ENCODE results near the gene COL9A2.

COL9A2 gene

DNA sequence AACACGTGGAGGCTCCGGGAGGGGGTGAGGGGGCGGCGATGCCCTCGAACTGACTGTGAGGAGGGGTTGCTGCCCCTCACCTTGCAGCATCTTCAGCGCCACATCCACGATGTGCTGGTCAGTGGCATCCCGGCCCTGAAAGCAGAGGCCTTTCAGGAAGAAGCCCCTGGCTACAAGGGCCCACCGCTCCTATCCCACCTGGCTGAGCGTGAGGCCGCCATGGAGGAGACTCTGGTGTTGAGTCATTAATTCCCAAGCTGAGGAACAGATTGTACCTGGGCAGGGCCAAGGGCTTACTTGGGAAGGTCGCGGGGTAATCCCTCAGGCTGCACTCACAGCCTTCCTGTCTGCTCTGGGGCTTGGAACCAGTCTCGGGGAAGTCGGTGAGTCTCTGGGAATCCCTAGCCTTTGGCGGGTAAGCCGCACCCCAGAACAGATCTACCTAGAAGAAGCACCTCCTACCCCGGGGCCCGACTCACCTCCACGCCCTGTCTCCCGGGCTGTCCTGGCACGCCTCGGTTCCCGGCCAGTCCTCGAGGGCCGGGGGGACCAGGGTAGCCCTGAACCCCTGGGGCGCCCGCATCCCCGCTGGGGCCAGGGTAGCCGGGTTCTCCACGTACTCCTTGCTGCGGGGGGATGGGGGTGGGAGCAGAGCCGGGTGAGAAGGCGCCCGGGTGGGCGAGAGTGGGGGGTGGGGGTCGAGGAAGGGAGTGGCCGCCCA, 13.9 kb downstream of the COL9A2 start:
- no peak for DNase-seq (ENCODE audit: low read depth in 2 of 2)

DNA sequence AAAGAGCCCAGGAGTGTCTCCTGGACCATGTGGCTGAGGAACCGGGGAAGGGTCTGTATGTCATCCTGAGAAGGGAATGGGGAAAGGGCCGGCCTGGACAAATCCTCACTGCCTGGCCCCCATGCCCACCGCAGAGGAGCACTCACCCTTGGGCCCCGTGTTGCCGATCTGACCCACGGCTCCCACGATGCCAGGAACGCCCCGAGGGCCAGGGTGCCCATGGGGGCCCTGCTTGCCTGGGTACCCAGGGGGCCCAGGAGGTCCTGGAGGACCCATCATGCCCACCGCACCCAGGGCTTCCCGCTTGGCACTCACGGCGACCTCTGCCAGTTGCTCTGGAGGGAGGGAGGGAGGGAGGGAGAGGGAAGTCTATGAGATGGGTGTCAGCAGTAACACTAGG, 14.6 kb downstream of the COL9A2 start:
- no peak for DNase-seq (ENCODE audit: low read depth in 2 of 2)

DNA sequence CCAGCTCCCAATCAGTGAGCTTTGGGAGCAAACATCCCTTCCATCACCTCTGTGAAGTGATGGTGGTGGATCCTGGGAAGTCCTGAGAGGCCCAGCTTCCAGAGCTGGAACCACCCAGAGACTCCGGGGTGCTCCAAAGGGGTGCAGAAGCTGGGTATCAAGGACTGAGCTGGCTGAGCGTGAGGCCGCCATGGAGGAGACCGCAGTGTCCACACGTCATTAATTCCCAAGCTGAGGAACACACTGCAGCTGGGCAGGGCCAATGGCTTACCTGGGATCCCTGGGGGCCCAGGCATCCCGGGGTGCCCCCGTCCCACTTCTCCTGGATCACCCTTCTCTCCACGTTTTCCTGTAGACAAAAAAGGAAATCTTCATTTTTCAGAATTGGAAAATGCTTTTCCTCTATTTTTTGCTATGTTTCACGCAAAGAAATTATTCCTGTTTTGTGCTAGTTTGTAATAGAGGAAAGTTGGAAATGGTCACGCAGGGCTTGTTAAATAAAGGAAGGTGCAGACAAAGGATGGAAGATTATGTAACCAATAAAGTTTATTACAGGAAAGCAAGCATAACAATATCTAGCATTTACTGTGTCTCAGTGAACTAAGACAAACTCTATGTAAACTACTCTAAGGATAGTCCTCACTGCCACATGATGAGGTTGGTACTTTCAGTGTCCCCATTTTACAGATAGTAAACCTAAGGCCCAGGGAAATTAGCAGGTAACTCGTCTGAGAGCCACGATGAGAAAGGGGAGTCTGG, 15.4 kb downstream of the COL9A2 start:
- DNase-seq (ENCODE audit: low read depth in 2 of 2): no peak

DNA sequence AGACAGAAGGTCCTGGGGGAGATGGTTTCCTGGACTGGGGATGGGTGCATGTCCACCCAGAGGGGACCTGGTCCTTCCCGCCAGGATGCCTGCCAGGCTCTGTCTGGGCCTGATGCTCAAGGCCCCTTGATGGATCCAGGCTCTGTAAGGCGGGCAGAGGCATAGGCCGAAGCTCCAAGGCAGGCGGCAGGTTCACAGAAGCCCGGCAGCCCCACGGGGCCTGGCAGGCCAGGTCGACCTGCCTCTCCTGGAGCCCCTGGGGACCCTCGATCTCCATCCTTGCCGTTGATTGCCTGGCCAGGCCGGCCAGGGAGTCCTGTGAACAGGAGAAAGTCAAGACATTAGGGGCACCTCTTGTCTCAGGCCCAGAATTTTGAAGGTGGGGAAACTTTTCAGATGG, 16.0 kb downstream of the COL9A2 start:
- no peak for DNase-seq (ENCODE audit: low read depth in 2 of 2)

DNA sequence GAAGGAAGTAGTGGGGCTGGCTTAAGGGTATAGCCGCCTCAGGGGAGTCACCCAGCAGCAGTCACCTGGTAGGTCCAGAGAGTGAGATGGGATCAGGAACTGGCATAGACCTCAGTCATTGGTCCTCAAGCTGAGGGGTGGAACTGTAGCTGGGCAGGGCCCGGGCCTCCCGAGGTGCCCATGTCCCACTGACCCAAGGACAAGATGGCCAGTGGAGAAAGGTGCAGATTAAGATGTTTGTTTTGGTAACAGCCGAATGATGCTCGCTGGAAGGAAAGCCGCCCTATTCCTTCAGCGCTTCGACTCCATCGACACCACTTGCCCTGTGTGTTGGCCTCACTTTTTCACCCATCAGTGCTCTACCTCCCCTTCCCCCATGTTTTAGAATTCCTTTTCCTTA, 16.4 kb downstream of the COL9A2 start:
- no peak for DNase-seq (ENCODE audit: low read depth in 2 of 2)

DNA sequence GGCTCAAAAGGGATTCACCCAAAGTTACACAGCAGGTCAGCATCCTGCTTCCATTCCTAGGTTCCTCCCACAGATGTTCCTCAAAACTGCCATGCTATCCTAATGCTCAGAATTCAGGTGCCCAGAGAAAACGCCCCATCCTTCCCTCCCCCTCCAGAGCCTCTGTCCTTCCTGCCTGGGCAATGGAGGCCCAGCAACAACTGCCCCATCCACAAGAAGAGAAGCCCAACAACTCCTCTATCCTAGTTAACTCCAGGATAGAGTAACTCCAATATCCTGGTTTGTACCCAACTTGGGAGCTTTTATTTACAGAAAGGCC, 16.9 kb downstream of the COL9A2 start:
- no peak for DNase-seq (ENCODE audit: low read depth in 2 of 2)

DNA sequence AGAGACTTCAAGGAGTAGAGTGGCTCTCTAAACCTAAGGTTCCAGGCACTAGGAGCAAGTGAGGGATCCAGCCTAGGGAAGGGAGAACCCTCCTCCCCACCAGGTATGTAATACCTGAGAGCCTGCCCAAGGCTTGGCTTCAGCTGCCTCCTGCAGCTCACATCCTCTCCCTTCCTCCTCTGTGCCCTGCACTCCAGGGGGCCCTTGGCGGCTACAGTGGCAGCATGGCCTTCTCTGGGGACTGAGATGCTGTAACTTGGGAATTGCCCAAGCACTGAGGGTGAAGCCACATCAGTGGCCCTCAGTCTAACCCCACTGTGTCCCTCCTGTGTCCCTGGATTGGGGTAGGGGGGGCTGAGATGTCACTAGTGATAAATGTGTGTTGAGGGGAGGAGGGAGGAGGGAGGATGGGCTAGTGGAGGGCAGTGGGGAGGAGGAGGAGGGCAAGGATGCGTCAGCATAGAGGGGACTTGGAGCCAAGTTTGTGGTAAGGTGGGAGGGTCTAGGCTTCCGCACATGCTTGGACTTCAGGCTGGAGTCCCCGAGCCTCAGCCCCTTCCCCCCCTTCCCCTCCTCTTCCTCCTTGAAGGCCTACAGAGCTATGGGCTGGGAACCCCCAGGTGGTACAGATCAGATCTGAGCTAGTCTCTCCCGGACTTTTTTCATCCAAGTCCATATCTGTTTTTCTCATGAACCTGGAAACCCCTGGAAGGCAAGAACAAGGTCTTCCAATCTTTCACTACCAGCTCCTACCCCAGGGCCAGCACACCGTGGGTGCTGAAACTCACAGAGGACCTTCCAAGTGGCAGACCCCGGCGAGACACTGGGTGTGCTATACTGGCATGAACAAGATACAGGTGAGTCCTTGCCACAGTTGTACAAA, 17.5 kb downstream of the COL9A2 start:
- DNase-seq (ENCODE audit: low read depth in 2 of 2): peak in 1 of 2 experiments; percentile 4

DNA sequence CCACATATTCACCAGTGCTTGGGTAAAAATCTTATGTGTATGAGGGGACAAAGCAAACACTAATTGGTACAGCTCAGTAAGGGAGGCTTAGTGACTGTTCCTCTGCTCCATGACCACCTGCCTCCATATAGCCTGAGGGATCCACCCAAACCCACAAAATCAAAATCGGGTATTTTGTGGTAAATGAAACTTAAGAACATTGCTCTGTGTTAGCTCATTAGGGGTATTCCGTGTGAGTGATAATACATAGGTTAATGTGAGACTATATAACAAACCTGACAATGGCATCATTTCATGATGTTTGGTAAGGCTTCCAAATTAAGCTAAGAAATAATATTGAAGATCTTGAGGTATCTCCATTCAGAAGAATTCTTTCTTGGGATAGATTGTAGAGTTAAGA, 25.8 kb downstream of the COL9A2 start:
- DNase-seq (ENCODE audit: low read depth in 2 of 2): no peak

DNA sequence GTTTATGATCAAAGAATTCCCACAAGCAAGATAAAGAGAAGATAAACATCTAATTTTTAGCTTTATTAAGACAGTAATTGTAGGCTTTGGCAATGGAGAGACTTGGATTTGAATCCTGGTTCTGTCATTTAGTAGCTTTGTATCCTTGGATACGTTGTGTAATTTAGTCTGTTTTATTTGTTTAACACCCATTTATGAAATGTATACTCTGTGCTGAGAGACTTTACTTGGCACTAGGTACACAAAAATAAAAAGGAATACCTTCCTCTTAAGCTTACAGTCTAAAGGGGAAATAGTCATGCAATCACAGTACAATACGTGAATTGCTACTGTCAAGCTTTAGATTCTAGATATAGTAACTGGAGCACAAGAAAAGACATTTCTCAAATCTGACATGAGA, 35.2 kb downstream of the COL9A2 start:
- DNase-seq (ENCODE audit: low read depth in 2 of 2): no peak

DNA sequence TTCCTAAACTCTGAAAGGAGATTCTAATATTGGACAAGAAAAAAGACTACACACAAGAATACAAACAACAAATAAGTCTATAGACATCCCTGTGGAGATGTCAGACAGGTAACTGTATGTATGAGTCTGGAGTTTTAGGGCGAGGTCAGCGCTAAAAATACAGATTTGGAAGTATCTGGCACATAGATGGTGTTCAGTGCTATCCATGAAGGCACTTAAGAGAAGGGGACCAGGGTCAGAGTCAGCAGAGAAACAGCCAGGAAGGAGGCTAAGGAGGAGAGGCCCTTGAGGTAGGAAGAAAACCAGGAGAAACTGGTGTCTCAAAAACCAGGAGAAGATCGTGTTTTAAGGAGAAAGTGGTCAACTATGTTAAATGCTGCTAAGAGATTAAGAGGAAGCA, 41.0 kb downstream of the COL9A2 start:
- no peak for DNase-seq (ENCODE audit: low read depth in 2 of 2)

DNA sequence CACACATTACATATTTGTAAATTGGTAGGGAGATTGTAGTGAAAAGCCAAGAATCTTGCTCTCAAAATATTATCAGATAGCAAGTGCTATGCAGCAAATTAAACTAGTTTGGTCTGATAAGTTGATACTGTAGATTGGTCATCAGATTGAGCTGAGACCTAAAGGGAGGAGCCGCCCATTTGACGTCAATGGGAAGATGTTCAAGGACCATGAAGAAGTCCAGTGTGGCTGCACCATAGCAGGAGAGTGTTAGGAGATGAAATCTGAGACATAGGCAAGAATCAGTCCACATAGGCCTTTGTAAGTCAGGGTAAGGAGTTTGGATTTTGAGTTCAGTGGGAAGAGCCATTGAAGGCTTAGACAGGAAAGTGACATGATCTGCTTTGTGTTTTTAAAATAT, 42.8 kb downstream of the COL9A2 start:
- no peak for DNase-seq (ENCODE audit: low read depth in 2 of 2)

DNA sequence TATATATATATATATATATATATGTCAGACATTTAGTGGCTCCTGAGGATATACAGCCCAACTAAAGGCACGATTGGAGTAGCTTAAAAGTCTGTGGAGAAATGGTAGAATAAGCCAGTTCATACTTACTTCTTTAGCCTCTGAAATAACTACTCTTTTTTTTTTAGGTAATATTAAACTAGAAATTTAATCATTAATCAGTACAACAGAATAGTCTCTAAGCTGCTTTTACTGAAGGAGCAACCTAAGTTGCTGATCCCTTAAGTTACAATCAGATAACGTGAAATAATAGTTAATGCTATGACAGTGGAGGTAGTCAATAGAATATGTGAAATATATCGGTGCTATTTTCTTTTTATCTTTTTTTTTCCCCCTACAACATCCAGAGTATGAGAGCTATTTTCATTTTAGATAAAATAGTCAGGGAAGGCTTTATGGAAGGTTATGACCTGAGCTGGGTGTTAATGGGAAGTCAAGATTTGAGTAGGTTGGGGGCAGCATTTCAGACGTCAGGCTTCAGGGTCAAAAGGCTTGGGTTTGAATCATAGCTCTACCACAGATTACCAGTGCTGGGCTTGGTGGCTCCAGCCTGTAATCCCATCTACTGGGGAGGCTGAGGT, 43.4 kb downstream of the COL9A2 start:
- DNase-seq (ENCODE audit: low read depth in 2 of 2): no peak

DNA sequence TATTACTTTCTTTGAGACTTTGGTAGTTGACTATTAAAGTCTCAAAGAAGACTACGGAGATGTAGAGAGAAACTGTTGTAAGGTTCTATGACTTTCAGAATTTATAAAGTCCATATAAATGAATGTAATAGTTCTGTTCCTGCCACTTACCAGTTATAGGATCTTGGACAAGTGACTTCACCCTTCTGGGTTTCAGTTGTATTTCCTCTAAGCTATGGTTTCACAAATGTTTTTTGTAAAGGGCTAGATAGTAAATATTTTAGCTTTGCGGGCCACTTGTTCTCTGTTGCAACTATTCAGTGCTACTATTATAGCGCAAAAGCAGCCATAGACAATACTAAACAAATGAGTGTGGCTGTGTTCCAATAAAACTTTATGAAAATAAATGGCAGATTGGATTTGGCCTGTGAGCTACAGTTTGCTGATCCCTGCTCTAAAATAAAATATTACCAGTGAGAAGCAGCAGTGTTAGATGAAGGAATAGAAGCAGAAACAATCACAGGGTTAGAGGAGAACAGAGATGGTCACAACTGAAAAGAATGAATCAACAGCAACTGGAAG, 44.4 kb downstream of the COL9A2 start:
- DNase-seq (ENCODE audit: low read depth in 2 of 2): no peak

DNA sequence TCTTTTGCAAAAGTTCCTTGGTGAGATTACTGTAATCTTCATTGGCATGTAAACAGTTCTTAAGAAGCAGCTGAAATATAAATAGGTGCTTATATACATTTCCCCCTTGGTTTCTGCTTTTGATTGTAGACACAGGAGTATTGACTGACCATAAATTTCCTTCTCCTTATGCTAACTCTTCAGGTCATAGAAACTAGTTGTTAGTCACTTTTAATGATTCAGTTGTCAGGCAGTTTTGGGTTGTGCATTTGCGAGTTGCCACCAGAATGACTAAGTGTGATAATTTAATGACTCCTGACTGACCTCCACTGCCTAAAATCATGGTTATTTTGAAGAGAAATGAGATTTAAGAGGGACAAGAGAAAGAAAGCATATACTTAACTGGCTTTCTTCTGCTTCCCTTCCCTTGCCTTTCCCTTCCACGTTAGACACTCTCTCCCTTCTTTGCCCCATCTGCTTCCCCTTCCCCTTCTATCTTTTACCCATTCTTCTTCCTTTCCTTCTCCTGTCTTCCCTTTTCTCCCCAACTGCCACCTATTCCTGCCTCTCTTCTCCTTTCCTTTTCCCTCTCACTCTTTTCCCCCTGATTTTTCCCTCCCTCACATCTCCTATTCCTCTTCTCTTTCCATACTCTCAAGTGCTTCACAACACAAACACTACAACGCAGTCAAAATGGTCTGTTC, 46.8 kb downstream of the COL9A2 start:
- no peak for DNase-seq (ENCODE audit: low read depth in 2 of 2)

DNA sequence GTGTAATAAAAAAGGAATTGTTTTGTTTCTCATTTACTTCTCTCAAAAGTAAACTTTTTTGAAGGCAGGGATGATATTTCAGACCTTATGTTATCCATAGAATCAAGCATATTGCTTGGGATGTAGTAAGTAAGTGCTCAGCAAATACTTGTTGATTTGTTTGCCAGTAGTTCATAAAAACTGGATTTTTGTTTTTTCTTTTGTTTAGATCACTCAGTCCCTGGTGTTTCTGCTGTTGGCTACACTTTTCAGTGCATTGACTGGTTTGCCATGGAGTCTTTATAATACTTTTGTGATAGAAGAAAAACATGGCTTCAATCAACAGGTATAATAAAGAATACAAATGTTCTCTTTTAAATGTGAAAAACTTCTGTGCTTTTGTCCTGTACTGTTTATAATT, 48.9 kb downstream of the COL9A2 start:
- no peak for DNase-seq (ENCODE audit: low read depth in 2 of 2)

DNA sequence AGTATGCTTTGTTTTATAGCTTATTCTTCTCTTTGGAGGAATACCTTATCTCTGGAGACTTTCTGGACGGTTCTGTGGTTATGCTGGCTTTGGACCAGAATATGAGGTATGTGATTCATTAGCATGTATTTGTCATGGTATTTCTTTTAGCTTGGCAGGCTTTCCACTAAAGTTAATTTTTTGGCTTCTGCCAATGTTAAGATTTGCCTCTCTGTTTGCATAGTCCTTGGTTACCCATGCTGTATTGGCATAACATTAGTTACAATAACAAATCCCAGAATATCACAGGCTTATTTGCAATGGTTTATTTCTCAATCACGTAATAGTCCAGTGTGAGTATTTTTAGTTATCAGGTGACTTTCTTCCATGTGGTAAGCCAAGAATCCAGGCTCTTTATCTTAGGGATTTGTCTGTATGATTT, 49.3 kb downstream of the COL9A2 start:
- peak; percentile 85 to 87 for DNase-seq (ENCODE audit: low read depth in 2 of 2)

DNA sequence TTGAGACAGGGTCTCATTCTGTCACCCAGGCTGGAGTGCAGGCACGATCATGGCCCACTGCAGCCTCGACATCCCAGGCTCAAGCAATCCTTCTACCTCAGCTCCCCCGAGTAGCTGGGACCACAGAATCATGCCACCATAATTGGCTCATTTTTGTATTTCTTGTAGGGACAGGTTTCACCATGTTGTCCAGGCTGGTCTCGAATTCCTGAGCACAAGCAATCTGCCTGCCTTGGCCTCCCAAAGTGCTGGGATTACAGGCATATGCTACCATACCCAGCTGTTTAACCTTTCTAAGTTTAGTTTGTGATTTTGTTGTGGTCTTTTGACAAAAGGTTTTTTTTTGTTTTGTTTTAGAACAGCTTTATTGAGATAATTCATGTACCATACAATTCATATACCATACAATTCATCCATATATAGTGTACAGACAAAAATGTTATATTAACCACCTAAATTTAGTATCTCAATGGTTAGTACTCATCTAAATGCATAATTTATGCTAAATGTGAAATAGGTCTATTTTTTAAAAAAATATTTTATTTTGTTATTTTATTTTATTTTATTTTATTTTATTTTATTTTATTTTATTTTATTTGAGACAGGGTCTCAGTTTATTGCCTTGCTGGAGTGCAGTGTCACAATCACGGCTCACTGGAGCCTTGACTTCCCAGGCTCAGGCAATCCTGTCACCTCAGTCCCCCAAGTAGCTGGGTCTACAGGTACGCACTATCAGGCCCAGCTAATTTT, 50.1 kb downstream of the COL9A2 start:
- no peak for DNase-seq (ENCODE audit: low read depth in 2 of 2)

DNA sequence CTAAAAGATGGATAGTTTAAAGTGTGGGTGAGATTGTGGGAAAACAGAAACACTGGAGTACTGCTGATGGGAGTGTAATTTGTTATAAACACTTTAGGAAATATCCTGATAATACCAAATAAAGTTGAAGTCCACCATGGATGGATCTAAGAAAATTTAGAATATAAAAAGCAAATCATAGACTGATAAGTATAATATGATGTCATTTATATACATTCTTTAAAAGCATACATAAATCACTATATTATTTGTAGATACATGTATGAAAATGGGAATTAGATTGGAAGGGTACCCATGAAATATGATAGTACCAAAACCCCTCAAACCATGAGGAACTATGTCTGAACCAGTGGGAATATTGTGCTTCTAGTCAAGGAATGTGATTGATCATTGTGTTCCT, 51.2 kb downstream of the COL9A2 start:
- DNase-seq (ENCODE audit: low read depth in 2 of 2): no peak

DNA sequence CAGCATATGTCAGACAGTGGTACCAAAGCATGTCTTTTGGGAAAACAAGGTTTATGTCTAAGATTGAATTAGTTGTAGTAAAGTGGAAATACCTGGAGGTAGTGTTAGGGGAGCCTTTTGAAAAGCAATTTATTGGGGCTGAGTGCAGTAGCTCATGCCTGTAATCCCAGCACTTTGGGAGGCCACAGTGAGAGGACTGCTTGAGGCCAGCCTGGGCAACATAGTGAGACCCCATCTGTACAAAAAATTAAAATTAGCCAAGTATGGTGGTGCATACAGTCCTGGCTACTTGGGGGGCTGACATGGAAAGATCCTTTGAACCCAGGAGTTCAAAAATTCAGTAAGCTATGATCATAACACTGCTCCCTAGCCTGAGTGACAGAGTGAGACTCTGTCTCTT, 51.8 kb downstream of the COL9A2 start:
- no peak for DNase-seq (ENCODE audit: low read depth in 2 of 2)

DNA sequence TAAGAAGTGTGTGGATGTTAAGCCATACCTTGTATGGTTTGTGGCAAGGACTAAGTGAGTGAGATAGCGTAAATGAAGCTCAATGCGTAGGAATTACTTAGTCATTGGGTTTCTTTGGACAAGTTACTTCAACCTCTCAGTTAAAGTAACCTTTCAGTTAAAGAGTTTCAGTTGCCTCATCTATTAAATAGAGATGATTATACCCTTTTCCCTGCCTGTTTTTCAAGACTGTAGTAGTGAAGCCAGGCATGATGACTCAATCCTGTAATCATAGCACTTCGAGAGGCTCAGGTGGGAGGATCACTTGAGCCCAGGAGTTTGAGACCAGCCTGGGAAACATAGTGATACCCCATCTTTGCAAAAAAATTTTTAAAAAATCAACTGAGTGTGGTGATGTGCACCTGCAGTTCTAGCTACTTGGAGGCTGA, 52.7 kb downstream of the COL9A2 start:
- DNase-seq (ENCODE audit: low read depth in 2 of 2): no peak

DNA sequence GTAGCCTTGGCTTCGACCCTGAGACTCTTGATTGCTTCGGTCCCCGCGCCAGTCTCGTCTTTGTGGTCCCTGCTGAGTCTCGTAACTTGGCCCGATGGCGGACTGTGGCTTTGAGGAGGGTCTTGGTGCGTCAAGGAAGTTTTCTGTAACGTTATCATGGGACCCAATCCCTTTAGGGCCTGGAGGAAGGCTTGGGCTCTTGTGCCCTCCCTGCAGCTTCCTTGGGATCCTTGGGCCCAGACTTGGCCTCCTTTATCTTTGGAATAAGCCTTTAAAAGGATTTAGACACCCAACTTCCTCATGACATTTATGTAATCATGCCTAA, 58.7 kb downstream of the COL9A2 start:
- no peak for DNase-seq (ENCODE audit: low read depth in 2 of 2)

Measured in fibroblast of skin of left quadriceps (primary cell).